Psoas muscle (tissue), 8 donors: ENCODE data around the gene COP1. TPM values are rescaled to one million over a fixed set of nuclear protein-coding genes. Genes with fewer than 3 reads are reported as not detected.
"Not testable (repeated sequence)": the region's sequence is repeated elsewhere in the genome, so short reads cannot be mapped to it uniquely, and the experiment has no call there.

Experiments used
- ATAC-seq, 4 donors: fragments of 200-7000 bp; cut with Tn5 transposase; one replicate each; pipeline ENCODE4 v1.9.1; 2020; ENCODE audit warnings: moderate library complexity in 3 of 4, mild to moderate bottlenecking in 2 of 4
- DNase-seq, 2 donors: peaks; one replicate each; pipeline ENCODE4 v3.0.0-alpha.2; 2020
- H3K27ac ChIP-seq: fragments of 200-600 bp; one replicate; pipeline ENCODE4 v1.8.0; 2022
- H3K27me3 ChIP-seq, 3 donors: fragments of 200-600 bp in 1 of 3; one replicate each; pipeline versions ENCODE4 v1.6.1 to v1.8.0; 2013 to 2022; ENCODE audit warnings: low read length in 2 of 3, mild to moderate bottlenecking in 2 of 3, moderate library complexity in 1 of 3; ENCODE audit not compliant: insufficient read depth in 3 of 3
- H3K36me3 ChIP-seq, 2 donors: fragments of 200-600 bp in 1 of 2; one replicate each; pipeline versions ENCODE4 v1.6.1 to v1.8.0; 2013 to 2022; ENCODE audit warnings: low read depth in 1 of 2, mild to moderate bottlenecking in 1 of 2, moderate library complexity in 1 of 2; ENCODE audit not compliant: insufficient read depth in 1 of 2
- H3K4me1 ChIP-seq: fragments of 200-600 bp; one replicate; pipeline ENCODE4 v1.8.0; 2022
- H3K4me3 ChIP-seq: fragments of 200-600 bp; one replicate; pipeline ENCODE4 v1.8.0; 2022; ENCODE audit warnings: mild to moderate bottlenecking
- H3K9me3 ChIP-seq: fragments of 200-600 bp; one replicate; pipeline ENCODE4 v1.8.0; 2022
- CTCF ChIP-seq: fragments of 200-600 bp; IDR thresholded peaks from one replicate; pipeline ENCODE4 v1.8.0; 2022; ENCODE audit warnings: antibody characterized with exemption
- WGBS, 3 donors: extraction: QIAGEN DNeasy Blood & Tissue Kit; methylation state at CpG; one replicate each; pipeline versions ENCODE4 v1.1.6 to v1.1.7; 2013; 5-methylcytosine and 5-hydroxymethylcytosine counted together
- intact Hi-C, 2 donors: fragments of 100-400 bp; cut with DNase I; formaldehyde crosslinking; loops; one replicate each; pipeline versions ENCODE4 v1.11.0 to v1.14.2; 2022
- polyA plus RNA-seq, 3 donors: library from polyadenylated mRNA; stranded (reverse); fragments of 200-250 nt; gene quantifications; one replicate each; pipeline ENCODE4 v1.2.3, GENCODE V29; 2013
- total RNA-seq, 4 donors: library from RNA; stranded (reverse); fragmentation: NEBNext Ultra II Directional in 2 of 4; extraction: Animal tissue kit (Norgen Biotek cat#: 25700) in 2 of 4; gene quantifications; one replicate each; pipeline versions ENCODE4 v1.2.1 to v1.2.4, GENCODE V29; 2021 to 2023
- donor health status: healthy with polysubstance abuse.
- donor health status: DM: no; HTN: no; CAD: no; lungs with moderate emphysema.
- donor health status: Bipolar disorder and iron deficiency.
- donor health status: healthy.
- donor health status: DM: yes; HTN: yes; CAD: no.
- donor health status: DM: no; HTN: no; CAD: no.
- donor health status: DM: no; HTN: no; CAD: no.
- donor health status: DM: yes; HTN: yes; CAD: no.

COP1 gene
- total and polyA plus RNA-seq, 7 donors, result 19.5 to 30.6 (median 22.7) TPM

GRCh38 chr1:176098560-176098959 is 108.5 kb downstream of the COP1 start:
- H3K4me3 ChIP-seq, result no peak overlapping the region
- TF ChIP-seq CTCF, result no peak
- no peak for DNase-seq
- no peaks in the 10 kb centered on the region for H3K4me1 ChIP-seq
- peaks cover 13 to 15% of the 10 kb centered on the region in 2 donors for H3K36me3 ChIP-seq
- H3K27me3 ChIP-seq, result no peaks in the 10 kb centered on the region
- no peak overlapping the region for H3K27ac ChIP-seq
- no peak for ATAC-seq
- intact Hi-C loops, result no loop called here
- 96 to 97% (median 97%) methylated on average over 2 of the region's 2 CpGs for WGBS, 3 donors
- peaks cover 60% of the 10 kb centered on the region for H3K9me3 ChIP-seq

GRCh38 chr1:176096015-176096414 is 111.1 kb downstream of the COP1 start:
- Histone ChIP-seq H3K36me3 (peaks cover 11 to 15% of the 10 kb centered on the region in 2 donors), H3K27me3 (no peaks in the 10 kb centered on the region), H3K4me1 (no peaks in the 10 kb centered on the region), H3K9me3 (peaks cover 60% of the 10 kb centered on the region), H3K27ac (no peak overlapping the region), H3K4me3 (no peak overlapping the region)
- ATAC-seq (no peak), DNase-seq (no peak)
- TF ChIP-seq CTCF, result no peak
- 96 to 99% (median 98%) methylated on average over 3 of the region's 3 CpGs for WGBS, 3 donors
- intact Hi-C loops, result no loop called here

GRCh38 chr1:176090766-176091165 is 116.3 kb downstream of the COP1 start:
- ATAC-seq, result no peak
- DNase-seq, result no peak
- intact Hi-C loops, result no loop called here
- Histone ChIP-seq H3K4me3 (no peak overlapping the region), H3K9me3 (peaks cover 15% of the 10 kb centered on the region), H3K36me3 (peaks cover 0 to 2% of the 10 kb centered on the region in 2 donors), H3K4me1 (no peaks in the 10 kb centered on the region), H3K27ac (no peak overlapping the region), H3K27me3 (no peaks in the 10 kb centered on the region)
- WGBS, 3 donors, result 90 to 96% (median 94%) methylated on average over 1 of the region's 1 CpG
- no peak for TF ChIP-seq CTCF

GRCh38 chr1:176087746-176088145 is 119.3 kb downstream of the COP1 start:
- ATAC-seq, intact Hi-C loops, H3K27ac ChIP-seq, DNase-seq, H3K27me3 ChIP-seq, H3K4me1 ChIP-seq, H3K4me3 ChIP-seq, H3K9me3 ChIP-seq: not testable (repeated sequence)
- 98 to 100% (median 99%) methylated on average over 3 of the region's 3 CpGs for WGBS, 3 donors
- H3K36me3 ChIP-seq, result peaks cover 0 to 13% of the 10 kb centered on the region in 2 donors

- no peak overlapping the region for H3K27ac ChIP-seq
- ATAC-seq (peak; percentile 32 to 67 (median 51)), DNase-seq (no peak)
- peak; percentile 67 for TF ChIP-seq CTCF
- intact Hi-C loops, result loop anchor here (2.0 to 10.0 kb wide), 4 partner anchors 589 to 921 kb away; no protein-coding TSS in a partner anchor
- peaks cover 0 to under 1% of the 10 kb centered on the region in 2 donors for H3K36me3 ChIP-seq
- no peaks in the 10 kb centered on the region for H3K4me1 ChIP-seq
- H3K4me3 ChIP-seq, result no peak overlapping the region
- peaks cover 8% of the 10 kb centered on the region for H3K9me3 ChIP-seq
- no peaks in the 10 kb centered on the region for H3K27me3 ChIP-seq
- 32 to 37% (median 37%) methylated on average over 5 of the region's 5 CpGs for WGBS, 3 donors
Observed at GRCh38 chr1:176073524-176074157, 133.4 kb downstream of the COP1 start.
